Vagina (tissue), 2 donors: ENCODE results near the gene RNU1-3.
A peak's percentile ranks its signal among the peaks of the same experiment; 100 is the strongest.

ENCODE experiments used
- CTCF ChIP-seq, 3 experiments: fragments of 450-650 bp in 2 of 3; fragments of 200-600 bp in 1 of 3; sonication (generic) in 1 of 3; IDR thresholded peaks; one replicate each; pipeline ENCODE4 v1.5.1; 2017 to 2019; ENCODE audit warnings: antibody characterized with exemption in 3 of 3, mild to moderate bottlenecking in 2 of 3, moderate library complexity in 2 of 3
- POLR2A ChIP-seq, 2 donors: fragments of 450-650 bp; IDR thresholded peaks; one replicate each; pipeline ENCODE4 v1.6.1; 2017; ENCODE audit warnings: antibody characterized with exemption in 2 of 2, mild to moderate bottlenecking in 2 of 2, moderate library complexity in 2 of 2
- POLR2AphosphoS5 ChIP-seq, 2 donors: sonication (generic); formaldehyde crosslinking; IDR thresholded peaks; one replicate each; pipeline ENCODE4 v1.9.0; 2017; ENCODE audit warnings: antibody characterized with exemption in 2 of 2, mild to moderate bottlenecking in 2 of 2, low read depth in 1 of 2; ENCODE audit not compliant: insufficient read depth in 1 of 2

DNA sequence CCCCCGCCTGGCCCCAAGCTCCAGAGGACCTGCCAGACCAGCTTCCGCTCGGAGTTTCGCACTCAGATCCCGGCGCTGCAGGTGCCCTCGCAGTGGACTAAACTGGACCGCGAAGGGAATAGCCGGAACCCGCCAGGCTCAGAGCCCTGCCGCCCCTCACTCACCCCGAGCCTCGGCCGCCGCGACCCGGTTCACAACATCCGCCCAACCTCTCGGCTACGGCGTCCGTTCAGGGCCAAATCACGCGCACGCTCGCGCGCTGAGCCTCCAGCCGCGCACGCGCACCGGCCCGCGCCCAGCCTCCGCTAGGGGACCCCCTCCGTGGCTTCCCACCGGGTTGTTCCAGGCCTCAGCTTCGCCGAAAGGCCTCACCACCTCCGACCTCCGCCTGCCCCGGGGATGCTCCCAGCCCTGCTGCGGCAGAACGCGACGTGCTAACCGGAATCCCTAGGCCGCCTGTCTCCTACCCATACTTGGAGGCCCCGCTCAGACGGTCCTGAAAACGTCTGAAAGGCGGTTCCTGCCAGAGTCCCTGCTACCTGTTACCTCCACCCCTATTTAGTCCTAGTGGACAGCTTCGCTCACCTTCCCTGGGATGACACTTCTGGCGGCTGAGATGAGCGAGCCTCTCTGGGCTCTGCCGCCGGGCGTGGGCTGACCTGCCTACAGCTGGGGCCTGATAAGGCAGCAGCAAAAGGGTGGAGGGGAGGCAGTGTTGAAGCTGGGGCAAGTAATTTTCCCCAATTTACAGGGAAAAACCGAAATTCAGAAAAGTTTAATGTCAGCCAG, 22.1 kb downstream of the RNU1-3 start:
- TF ChIP-seq CTCF (IDR thresholded peaks at IDR 0.05) (peak; percentile 28 to 47 (median 45)), POLR2AphosphoS5 (IDR thresholded peaks at IDR 0.05; ENCODE audit: insufficient read depth in 1 of 2, low read depth in 1 of 2) (peak; percentile 87 to 94), POLR2A (IDR thresholded peaks at IDR 0.05) (peak in 1 of 2 donors; percentile 5)
